WERI-Rb-1 (cell line): ENCODE results near the gene CCBE1.

Experiments
- DNase-seq: peaks from one replicate; pipeline ENCODE4 v3.0.0-alpha.2; 2020
- H3K27ac ChIP-seq: fragments of 250-450 bp; sonication (Bioruptor Pico); 2 replicates; pipeline ENCODE4 v1.5.1; 2020; ENCODE audit warnings: mild to moderate bottlenecking, moderate library complexity
- H3K27me3 ChIP-seq: fragments of 250-450 bp; sonication (Bioruptor Pico); 2 replicates; pipeline ENCODE4 v1.5.1; 2021; ENCODE audit warnings: mild to moderate bottlenecking, low read depth, moderate library complexity; ENCODE audit not compliant: insufficient read depth, severe bottlenecking
- H3K36me3 ChIP-seq: fragments of 250-450 bp; sonication (Bioruptor Pico); 2 replicates; pipeline ENCODE4 v1.5.1; 2020; ENCODE audit warnings: mild to moderate bottlenecking, moderate library complexity
- H3K4me3 ChIP-seq: 2 replicates; pipeline ENCODE4 v1.5.1; 2011; ENCODE audit warnings: low read depth, mild to moderate bottlenecking, control low read depth, low read length
- H3K9me3 ChIP-seq: fragments of 250-450 bp; sonication (Bioruptor Pico); 2 replicates; pipeline ENCODE4 v1.5.1; 2021; ENCODE audit warnings: mild to moderate bottlenecking, moderate library complexity; ENCODE audit not compliant: severe bottlenecking
- TF ChIP-seq, protein P1 (sequence below): IDR thresholded peaks from 2 replicates; pipeline ENCODE4 v1.5.1; 2011; ENCODE audit warnings: low read depth, mild to moderate bottlenecking, control low read depth, inconsistent platforms, low read length

Gene CCBE1

GRCh38 chr18:59454909-59455727, 242.1 kb downstream of the CCBE1 start:
- H3K36me3 ChIP-seq: no peaks in the 10 kb centered on the region
- peak overlapping the region; percentile 33; the same call in 1 of the 2 replicates for H3K27ac ChIP-seq
- TF ChIP-seq, protein P1, sequence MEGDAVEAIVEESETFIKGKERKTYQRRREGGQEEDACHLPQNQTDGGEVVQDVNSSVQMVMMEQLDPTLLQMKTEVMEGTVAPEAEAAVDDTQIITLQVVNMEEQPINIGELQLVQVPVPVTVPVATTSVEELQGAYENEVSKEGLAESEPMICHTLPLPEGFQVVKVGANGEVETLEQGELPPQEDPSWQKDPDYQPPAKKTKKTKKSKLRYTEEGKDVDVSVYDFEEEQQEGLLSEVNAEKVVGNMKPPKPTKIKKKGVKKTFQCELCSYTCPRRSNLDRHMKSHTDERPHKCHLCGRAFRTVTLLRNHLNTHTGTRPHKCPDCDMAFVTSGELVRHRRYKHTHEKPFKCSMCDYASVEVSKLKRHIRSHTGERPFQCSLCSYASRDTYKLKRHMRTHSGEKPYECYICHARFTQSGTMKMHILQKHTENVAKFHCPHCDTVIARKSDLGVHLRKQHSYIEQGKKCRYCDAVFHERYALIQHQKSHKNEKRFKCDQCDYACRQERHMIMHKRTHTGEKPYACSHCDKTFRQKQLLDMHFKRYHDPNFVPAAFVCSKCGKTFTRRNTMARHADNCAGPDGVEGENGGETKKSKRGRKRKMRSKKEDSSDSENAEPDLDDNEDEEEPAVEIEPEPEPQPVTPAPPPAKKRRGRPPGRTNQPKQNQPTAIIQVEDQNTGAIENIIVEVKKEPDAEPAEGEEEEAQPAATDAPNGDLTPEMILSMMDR: no peak
- no peak overlapping the region for H3K4me3 ChIP-seq
- H3K9me3 ChIP-seq: peaks cover 6% of the 10 kb centered on the region
- DNase-seq: peak; percentile 85
- no peaks in the 10 kb centered on the region for H3K27me3 ChIP-seq

- DNase-seq: no peak
- H3K36me3 ChIP-seq: no peaks in the 10 kb centered on the region
- no peak overlapping the region for H3K4me3 ChIP-seq
- no peaks in the 10 kb centered on the region for H3K27me3 ChIP-seq
- H3K27ac ChIP-seq: no peak overlapping the region
- TF ChIP-seq, protein P1: no peak
- H3K9me3 ChIP-seq: peaks cover 6% of the 10 kb centered on the region
These were observed 243.7 kb downstream of the CCBE1 start for GRCh38 chr18:59453468-59453961.

DNA sequence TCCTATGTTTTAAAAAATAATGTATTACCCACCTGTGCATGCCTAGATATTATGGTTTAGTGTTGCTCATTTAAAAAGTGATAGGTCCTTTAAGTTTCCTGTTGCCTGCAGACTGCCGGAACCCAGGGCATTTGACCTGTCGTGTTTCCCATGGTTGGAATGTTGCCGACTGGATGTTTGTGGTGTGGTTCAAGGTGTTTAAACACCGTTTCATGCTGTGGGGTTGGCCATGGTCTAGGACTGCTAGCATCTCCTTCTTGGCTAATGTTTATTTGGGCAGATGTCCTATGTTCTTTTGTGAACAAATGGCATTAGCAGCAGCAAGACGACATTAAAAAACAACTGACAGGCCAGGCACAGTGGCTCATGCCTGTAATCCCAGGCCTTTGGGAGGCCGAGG, 245.3 kb downstream of the CCBE1 start:
- DNase-seq: no peak
- Histone ChIP-seq H3K27ac (no peak overlapping the region), H3K4me3 (no peak overlapping the region), H3K27me3 (no peaks in the 10 kb centered on the region), H3K9me3 (peaks cover 18% of the 10 kb centered on the region), H3K36me3 (no peaks in the 10 kb centered on the region)
- TF ChIP-seq, protein P1: no peak

DNA sequence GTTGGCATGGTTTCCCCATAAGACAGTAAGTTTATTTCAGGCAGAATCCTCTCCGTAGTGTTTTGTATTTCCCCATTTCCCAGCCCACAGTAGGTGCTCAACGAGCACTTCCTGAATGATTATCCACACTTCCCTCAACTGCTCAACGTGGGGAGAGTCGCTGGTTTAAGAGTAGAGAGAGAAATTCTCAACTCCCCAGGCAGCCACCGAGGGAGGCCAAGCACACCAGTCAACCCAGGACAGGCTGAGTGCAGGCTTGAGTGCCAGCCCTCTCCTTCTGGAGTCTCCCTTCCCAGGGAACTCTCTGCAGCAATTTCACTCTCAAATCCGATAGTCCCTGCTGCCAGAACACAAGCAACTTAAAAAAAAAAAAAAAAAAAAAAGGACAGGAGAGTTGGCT, 246.2 kb downstream of the CCBE1 start:
- Histone ChIP-seq H3K4me3 (no peak overlapping the region), H3K9me3 (peaks cover 18% of the 10 kb centered on the region), H3K27ac (no peak overlapping the region), H3K27me3 (no peaks in the 10 kb centered on the region), H3K36me3 (no peaks in the 10 kb centered on the region)
- DNase-seq: no peak
- TF ChIP-seq, protein P1: no peak

- Histone ChIP-seq H3K9me3 (peaks cover 12% of the 10 kb centered on the region), H3K27ac (no peak overlapping the region), H3K4me3 (no peak overlapping the region), H3K36me3 (no peaks in the 10 kb centered on the region), H3K27me3 (no peaks in the 10 kb centered on the region)
- DNase-seq: no peak
- TF ChIP-seq, protein P1: no peak
These were observed 248.7 kb downstream of the CCBE1 start for GRCh38 chr18:59448546-59448945.

GRCh38 chr18:59446012-59446411, 251.2 kb downstream of the CCBE1 start:
- no peaks in the 10 kb centered on the region for H3K36me3 ChIP-seq
- no peak overlapping the region for H3K4me3 ChIP-seq
- no peaks in the 10 kb centered on the region for H3K27me3 ChIP-seq
- no peak for DNase-seq
- peaks cover 12% of the 10 kb centered on the region for H3K9me3 ChIP-seq
- H3K27ac ChIP-seq: peak overlapping the region; percentile 5; the same call in 1 of the 2 replicates
- TF ChIP-seq, protein P1: no peak
